ENCODE measurements around the gene MYG1.

GRCh38 chr12:53287741-53288216, 11.7 kb upstream of the MYG1 start:
- peak; percentile 69 to 76 (median 75) for TF ChIP-seq CTCF (IDR thresholded peaks at IDR 0.05)
- no peak for TF ChIP-seq POLR2A (IDR thresholded peaks at IDR 0.05)
